Chondrocyte (in vitro differentiated cells): Measurements from ENCODE around the gene POLR1H. TPM values are rescaled to one million over a fixed set of nuclear protein-coding genes. Genes with fewer than 3 reads are reported as not detected.

Experiments
- DNase-seq: peaks from one replicate; pipeline ENCODE4 v3.0.0; 2021; ENCODE audit warnings: mixed read lengths, low spot score
- H3K27ac Mint-ChIP-seq: one replicate; pipeline ENCODE4 v1.8.0; 2021; ENCODE audit warnings: mild to moderate bottlenecking, moderate library complexity, mixed read lengths; ENCODE audit not compliant: unreplicated experiment
- H3K27me3 Mint-ChIP-seq: 2 replicates; pipeline ENCODE4 v1.8.0; 2021; ENCODE audit warnings: low read depth, mixed read lengths
- H3K36me3 Mint-ChIP-seq: 2 replicates; pipeline ENCODE4 v1.8.0; 2021; ENCODE audit warnings: low read depth, mixed read lengths
- H3K4me1 Mint-ChIP-seq: 2 replicates; pipeline ENCODE4 v1.8.0; 2021; ENCODE audit warnings: low read depth, mild to moderate bottlenecking, mixed read lengths
- H3K4me3 Mint-ChIP-seq: one replicate; pipeline ENCODE4 v1.8.0; 2021; ENCODE audit warnings: mild to moderate bottlenecking, moderate library complexity, mixed read lengths; ENCODE audit not compliant: unreplicated experiment
- H3K9me3 Mint-ChIP-seq: 2 replicates; pipeline ENCODE4 v1.8.0; 2021; ENCODE audit warnings: low read depth, mixed read lengths
- total RNA-seq: library from RNA; stranded (reverse); gene quantifications from 3 replicates; pipeline ENCODE4 v1.2.1, GENCODE V29; 2021
- TF ChIP-seq, protein P1 (sequence below): fragments of 200-600 bp; sonication (generic); IDR thresholded peaks from 2 replicates; pipeline ENCODE4 v1.5.0; 2021; ENCODE audit warnings: antibody characterized with exemption, mild to moderate bottlenecking, moderate library complexity

Gene POLR1H
- total RNA-seq, 1 donor from 2014 or later = 15.2 TPM

DNA sequence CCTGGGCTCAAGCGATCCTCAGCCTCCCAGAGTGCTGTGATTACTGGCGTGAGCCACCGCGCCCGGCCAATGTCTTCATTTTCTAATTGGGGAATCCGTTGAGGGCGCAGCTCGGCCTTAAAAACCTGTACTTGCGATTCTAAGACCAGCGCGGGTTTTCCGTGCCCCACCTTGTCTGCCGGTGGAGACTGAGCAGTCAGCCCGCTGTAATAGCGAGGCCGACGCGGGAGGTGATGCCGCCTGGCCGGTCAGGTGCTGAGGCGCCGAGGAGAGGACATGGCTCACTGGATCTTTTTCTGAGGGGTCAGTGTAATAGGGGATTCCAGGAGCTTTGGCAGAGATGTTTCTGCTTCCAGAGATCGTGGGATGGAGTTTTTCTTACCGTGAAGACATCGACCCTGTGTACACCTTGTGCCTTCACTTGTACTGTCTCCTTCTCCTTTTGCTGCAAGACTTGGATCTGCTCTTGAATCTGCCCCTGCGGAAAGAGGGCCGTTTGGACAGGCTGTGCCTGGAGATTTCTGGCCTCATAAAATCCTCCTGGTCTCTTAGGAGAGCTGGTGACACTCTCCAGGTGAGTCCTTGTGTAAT is 50.3 kb downstream of the POLR1H start:
- no peaks in the 10 kb centered on the region for H3K9me3 Mint-ChIP-seq
- H3K36me3 Mint-ChIP-seq = peaks cover 2% of the 10 kb centered on the region
- no peak overlapping the region for H3K27ac Mint-ChIP-seq
- no peak for DNase-seq
- no peaks in the 10 kb centered on the region for H3K4me1 Mint-ChIP-seq
- no peak overlapping the region for H3K4me3 Mint-ChIP-seq
- TF ChIP-seq, protein P1, sequence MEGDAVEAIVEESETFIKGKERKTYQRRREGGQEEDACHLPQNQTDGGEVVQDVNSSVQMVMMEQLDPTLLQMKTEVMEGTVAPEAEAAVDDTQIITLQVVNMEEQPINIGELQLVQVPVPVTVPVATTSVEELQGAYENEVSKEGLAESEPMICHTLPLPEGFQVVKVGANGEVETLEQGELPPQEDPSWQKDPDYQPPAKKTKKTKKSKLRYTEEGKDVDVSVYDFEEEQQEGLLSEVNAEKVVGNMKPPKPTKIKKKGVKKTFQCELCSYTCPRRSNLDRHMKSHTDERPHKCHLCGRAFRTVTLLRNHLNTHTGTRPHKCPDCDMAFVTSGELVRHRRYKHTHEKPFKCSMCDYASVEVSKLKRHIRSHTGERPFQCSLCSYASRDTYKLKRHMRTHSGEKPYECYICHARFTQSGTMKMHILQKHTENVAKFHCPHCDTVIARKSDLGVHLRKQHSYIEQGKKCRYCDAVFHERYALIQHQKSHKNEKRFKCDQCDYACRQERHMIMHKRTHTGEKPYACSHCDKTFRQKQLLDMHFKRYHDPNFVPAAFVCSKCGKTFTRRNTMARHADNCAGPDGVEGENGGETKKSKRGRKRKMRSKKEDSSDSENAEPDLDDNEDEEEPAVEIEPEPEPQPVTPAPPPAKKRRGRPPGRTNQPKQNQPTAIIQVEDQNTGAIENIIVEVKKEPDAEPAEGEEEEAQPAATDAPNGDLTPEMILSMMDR = no peak
- H3K27me3 Mint-ChIP-seq = peaks cover 54% of the 10 kb centered on the region

DNA sequence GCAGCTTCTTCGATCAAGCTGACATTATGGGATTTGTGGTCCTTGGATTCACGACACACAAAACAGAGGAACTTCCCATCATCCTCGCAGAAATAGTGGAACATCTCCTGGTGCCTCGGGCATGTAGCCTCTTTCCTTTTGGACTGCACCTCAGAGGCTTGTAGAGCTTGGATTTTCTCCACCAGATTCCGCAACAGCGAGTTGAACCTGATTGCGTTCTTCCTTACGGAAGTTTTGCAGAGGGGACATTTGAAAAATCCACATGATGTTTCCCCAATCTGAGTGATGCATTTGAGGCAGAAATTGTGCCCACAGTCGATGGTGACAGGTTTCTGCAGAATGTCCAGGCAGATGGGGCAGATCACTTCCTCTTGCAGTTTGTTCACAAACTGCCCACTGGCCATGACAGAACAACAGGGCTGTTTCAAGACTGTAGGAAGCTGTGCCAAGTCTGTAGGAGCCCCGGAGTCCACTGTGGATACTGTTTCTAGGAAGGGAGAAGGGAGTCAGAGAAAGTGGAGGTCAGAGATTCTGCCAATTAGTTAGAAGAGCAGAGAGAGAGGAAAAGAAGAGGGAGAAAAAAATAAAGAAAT is 51.4 kb downstream of the POLR1H start:
- Mint-ChIP-seq H3K27ac (no peak overlapping the region), H3K4me3 (no peak overlapping the region), H3K36me3 (peaks cover 2% of the 10 kb centered on the region), H3K4me1 (no peaks in the 10 kb centered on the region), H3K9me3 (no peaks in the 10 kb centered on the region), H3K27me3 (peaks cover 54% of the 10 kb centered on the region)
- TF ChIP-seq, protein P1 = no peak
- DNase-seq = no peak

DNA sequence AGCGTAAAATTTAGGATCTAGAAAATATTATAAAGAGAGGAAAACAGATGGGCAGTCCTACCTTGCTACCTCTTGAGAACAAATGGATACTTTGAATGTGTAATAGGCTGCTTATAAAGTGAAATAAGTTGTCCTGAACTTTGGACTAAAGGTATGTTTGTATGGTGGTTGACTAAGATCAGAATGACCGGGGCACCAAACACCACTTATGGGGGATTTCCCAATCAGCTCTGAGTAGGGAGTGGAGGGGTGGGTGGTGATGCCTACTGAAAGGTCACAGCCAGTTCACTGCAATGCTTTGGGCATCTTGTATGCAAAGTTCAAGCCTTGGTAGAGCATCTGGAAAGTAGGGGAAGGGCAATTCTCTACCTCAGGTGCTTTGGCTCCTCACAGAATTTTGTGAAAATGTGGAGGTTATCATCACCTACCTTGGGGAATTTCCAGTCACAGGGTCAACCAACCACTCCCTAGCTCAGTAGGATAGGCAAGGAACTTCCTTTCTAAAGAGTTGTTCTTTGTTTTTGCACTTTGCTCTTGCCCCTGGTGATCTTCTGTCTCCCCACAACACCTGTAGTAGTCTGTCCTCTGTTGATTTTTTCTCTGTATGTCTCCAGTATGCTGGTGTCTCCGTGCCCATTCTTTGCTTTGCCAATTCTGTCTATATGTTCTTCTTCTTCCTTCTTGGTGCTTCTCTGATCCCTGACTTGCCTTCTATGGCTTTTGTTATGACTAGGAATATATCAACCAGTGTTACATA is 52.1 kb downstream of the POLR1H start, which contains the start of gene TRIM31:
TRIM31 (minus strand) TSS at position 88 of the 757 bp plus-strand sequence. CDS start 285 bp downstream, outside the sequence.
- peaks cover 50% of the 10 kb centered on the region for H3K27me3 Mint-ChIP-seq
- H3K27ac Mint-ChIP-seq = no peak within 1 kb of the TSS
- no peaks in the 10 kb centered on the region for H3K9me3 Mint-ChIP-seq
- DNase-seq = no peak
- H3K4me3 Mint-ChIP-seq = no peak within 1 kb of the TSS
- TF ChIP-seq, protein P1 = no peak
- no peaks in the 10 kb centered on the region for H3K36me3 Mint-ChIP-seq
- no peaks in the 10 kb centered on the region for H3K4me1 Mint-ChIP-seq

DNA sequence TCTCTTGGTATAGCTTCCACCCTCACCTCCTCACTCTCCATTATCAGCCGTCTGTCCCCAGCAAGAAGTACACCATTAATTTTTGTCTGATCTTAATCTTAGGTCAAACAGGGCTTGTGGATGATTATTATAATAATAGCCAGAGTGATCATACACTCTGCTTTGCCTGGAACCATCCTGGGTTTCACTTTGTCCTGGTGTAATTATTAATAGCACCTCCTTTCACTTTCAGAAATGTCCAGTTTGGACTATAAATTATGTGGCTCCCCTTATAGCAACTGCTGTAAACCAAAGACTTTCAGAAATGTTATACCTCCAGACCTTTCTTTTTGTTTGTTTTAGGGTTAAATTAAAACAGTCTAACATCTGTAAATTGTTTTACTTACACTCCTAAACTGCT is 52.8 kb downstream of the POLR1H start:
- Mint-ChIP-seq H3K9me3 (no peaks in the 10 kb centered on the region), H3K27ac (no peak overlapping the region), H3K36me3 (no peaks in the 10 kb centered on the region), H3K4me1 (no peaks in the 10 kb centered on the region), H3K4me3 (no peak overlapping the region), H3K27me3 (peaks cover 45% of the 10 kb centered on the region)
- TF ChIP-seq, protein P1 = no peak
- no peak for DNase-seq

Other genes with a start within 250 kb of the POLR1H start
- 0.30 to 0.46 TPM in 2 of 3 replicates, not detected in the other for gene HLA-G, start 233.4 kb upstream of the POLR1H start, total RNA-seq
- 110 to 191 TPM (median 187 TPM) in 3 replicates for gene HLA-A, start 118.7 kb upstream of the POLR1H start, total RNA-seq
- 45.0 to 49.7 TPM (median 47.1 TPM) in 3 replicates for gene PPP1R11, start 5.9 kb downstream of the POLR1H start, total RNA-seq
- gene RNF39, start 14.5 kb downstream of the POLR1H start, total RNA-seq = not detected in 3 replicates
- gene TRIM31, start 51.8 kb downstream of the POLR1H start, total RNA-seq = not detected in 3 replicates
- gene TRIM40, start 74.9 kb downstream of the POLR1H start, total RNA-seq = not detected in 3 replicates
- not detected in 3 replicates for gene TRIM10, start 99.9 kb downstream of the POLR1H start, total RNA-seq
- gene TRIM15, start 102.3 kb downstream of the POLR1H start, total RNA-seq = not detected in 3 replicates
- gene TRIM26, start 152.1 kb downstream of the POLR1H start, total RNA-seq = 36.1 to 37.6 TPM (median 36.7 TPM) in 3 replicates